ENCODE data around the gene CERT1.

DNA sequence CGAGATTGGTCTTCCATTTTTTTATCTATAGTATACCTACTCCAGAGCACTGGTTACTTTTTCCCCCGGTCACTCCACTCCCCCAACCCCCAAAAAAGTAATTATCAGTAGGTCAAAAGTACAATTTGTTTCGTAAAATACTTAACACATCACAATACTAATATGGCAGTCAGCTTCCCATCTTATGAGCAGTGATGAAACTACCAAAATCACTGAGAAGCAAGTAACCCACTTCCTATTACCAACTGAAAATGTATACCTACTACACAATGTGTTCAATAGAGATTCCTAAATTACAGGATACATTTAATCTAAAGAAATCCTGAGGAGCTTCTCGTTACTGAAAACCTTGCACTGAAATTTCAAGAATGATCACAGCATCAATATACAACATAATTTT, 1.9 kb downstream of the CERT1 start:
- TF ChIP-seq, protein P1, sequence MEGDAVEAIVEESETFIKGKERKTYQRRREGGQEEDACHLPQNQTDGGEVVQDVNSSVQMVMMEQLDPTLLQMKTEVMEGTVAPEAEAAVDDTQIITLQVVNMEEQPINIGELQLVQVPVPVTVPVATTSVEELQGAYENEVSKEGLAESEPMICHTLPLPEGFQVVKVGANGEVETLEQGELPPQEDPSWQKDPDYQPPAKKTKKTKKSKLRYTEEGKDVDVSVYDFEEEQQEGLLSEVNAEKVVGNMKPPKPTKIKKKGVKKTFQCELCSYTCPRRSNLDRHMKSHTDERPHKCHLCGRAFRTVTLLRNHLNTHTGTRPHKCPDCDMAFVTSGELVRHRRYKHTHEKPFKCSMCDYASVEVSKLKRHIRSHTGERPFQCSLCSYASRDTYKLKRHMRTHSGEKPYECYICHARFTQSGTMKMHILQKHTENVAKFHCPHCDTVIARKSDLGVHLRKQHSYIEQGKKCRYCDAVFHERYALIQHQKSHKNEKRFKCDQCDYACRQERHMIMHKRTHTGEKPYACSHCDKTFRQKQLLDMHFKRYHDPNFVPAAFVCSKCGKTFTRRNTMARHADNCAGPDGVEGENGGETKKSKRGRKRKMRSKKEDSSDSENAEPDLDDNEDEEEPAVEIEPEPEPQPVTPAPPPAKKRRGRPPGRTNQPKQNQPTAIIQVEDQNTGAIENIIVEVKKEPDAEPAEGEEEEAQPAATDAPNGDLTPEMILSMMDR (IDR thresholded peaks at IDR 0.05) = no peak
- TF ChIP-seq POLR2AphosphoS5 (IDR thresholded peaks at IDR 0.05) = no peak

Measured in esophagus muscularis mucosa (tissue), 3 donors.